HEK293T (cell line): ENCODE results near the gene MRPL51.

Experiments
- CTCF ChIA-PET: fragments of 350-600 bp; formaldehyde crosslinking; extraction: SDS; loops from one replicate; lab custom pipeline; 2021; ENCODE audit warnings: antibody characterized with exemption, inconsistent platforms; lab: Yijun Ruan, JAX
- POLR2A ChIA-PET: fragments of 350-600 bp; formaldehyde crosslinking; extraction: SDS; loops from one replicate; lab custom pipeline; 2020; ENCODE audit warnings: antibody characterized with exemption, inconsistent platforms; lab: Yijun Ruan, JAX
- DNase-seq: peaks from one replicate; pipeline ENCODE4 v3.0.0; 2012; ENCODE audit warnings: mixed read lengths; ENCODE audit errors: extremely low spot score
- ARNT ChIP-seq: fragments of 450-650 bp; IDR thresholded peaks from 2 replicates; pipeline ENCODE4 v1.6.1; 2017; ENCODE audit warnings: mild to moderate bottlenecking
- BHLHE40 ChIP-seq: fragments of 450-650 bp; IDR thresholded peaks from 2 replicates; pipeline ENCODE4 v1.6.1; 2016; ENCODE audit warnings: mild to moderate bottlenecking, moderate library complexity, borderline replicate concordance
- CTBP1 ChIP-seq: fragments of 450-650 bp; IDR thresholded peaks from 2 replicates; pipeline ENCODE4 v1.6.1; 2016; ENCODE audit warnings: borderline replicate concordance
- ELF4 ChIP-seq: fragments of 450-650 bp; IDR thresholded peaks from 2 replicates; pipeline ENCODE4 v1.6.1; 2017; ENCODE audit warnings: antibody characterized with exemption
- FOXA1 ChIP-seq: fragments of 450-650 bp; IDR thresholded peaks from 2 replicates; pipeline ENCODE4 v1.6.1; 2016; ENCODE audit warnings: mild to moderate bottlenecking
- FOXK2 ChIP-seq: fragments of 450-650 bp; IDR thresholded peaks from 2 replicates; pipeline ENCODE4 v1.6.1; 2016; ENCODE audit warnings: mild to moderate bottlenecking
- FOXM1 ChIP-seq: fragments of 450-650 bp; IDR thresholded peaks from 2 replicates; pipeline ENCODE4 v1.6.1; 2017; ENCODE audit warnings: mild to moderate bottlenecking, borderline replicate concordance
- HDGF ChIP-seq: fragments of 450-650 bp; IDR thresholded peaks from 2 replicates; pipeline ENCODE4 v1.6.1; 2017; ENCODE audit warnings: antibody characterized with exemption, borderline replicate concordance
- L3MBTL2 ChIP-seq: fragments of 450-650 bp; conservative IDR thresholded peaks from 2 replicates; pipeline ENCODE4 v1.6.1; 2016; ENCODE audit warnings: mild to moderate bottlenecking
- LEF1 ChIP-seq: fragments of 450-650 bp; IDR thresholded peaks from 2 replicates; pipeline ENCODE4 v1.6.1; 2017; ENCODE audit warnings: mild to moderate bottlenecking, borderline replicate concordance
- NFRKB ChIP-seq: fragments of 450-650 bp; IDR thresholded peaks from 2 replicates; pipeline ENCODE4 v1.6.1; 2016; ENCODE audit warnings: mild to moderate bottlenecking, moderate library complexity
- PKNOX1 ChIP-seq: fragments of 450-650 bp; IDR thresholded peaks from 2 replicates; pipeline ENCODE4 v1.6.1; 2016
- SP1 ChIP-seq: fragments of 450-650 bp; IDR thresholded peaks from 2 replicates; pipeline ENCODE4 v1.6.1; 2017
- SUZ12 ChIP-seq: fragments of 450-650 bp; IDR thresholded peaks from 2 replicates; pipeline ENCODE4 v1.6.1; 2016; ENCODE audit warnings: mild to moderate bottlenecking
- TARDBP ChIP-seq: fragments of 450-650 bp; IDR thresholded peaks from 2 replicates; pipeline ENCODE4 v1.6.1; 2016
- ZNF384 ChIP-seq: fragments of 450-650 bp; IDR thresholded peaks from 2 replicates; pipeline ENCODE4 v1.6.1; 2016

The MRPL51 gene

GRCh38 chr12:6524648-6525047 is 31.6 kb upstream of the MRPL51 start:
- ChIA-PET POLR2A (interaction anchor here (1.1 to 1.5 kb wide), 2 partner anchors 10 to 11 kb away, joined by 3 to 6 read pairs; partner anchors contain the start of gene GAPDH), CTCF (no interaction called here)
- TF ChIP-seq SP1: no peak
- TF ChIP-seq HDGF: no peak
- no peak for TF ChIP-seq SUZ12
- TF ChIP-seq LEF1: no peak
- no peak for TF ChIP-seq FOXK2
- TF ChIP-seq L3MBTL2: no peak
- TF ChIP-seq BHLHE40: no peak
- no peak for TF ChIP-seq ARNT
- TF ChIP-seq FOXA1: no peak
- no peak for TF ChIP-seq CTBP1
- DNase-seq: no peak

- ChIA-PET CTCF (no interaction called here), POLR2A (interaction anchor here (0.9 to 1.5 kb wide), 3 partner anchors 9 to 12 kb away, joined by 3 to 6 read pairs (median 5); partner anchors contain the start of gene GAPDH)
- no peak for TF ChIP-seq ARNT
- no peak for TF ChIP-seq CTBP1
- TF ChIP-seq TARDBP: no peak
- no peak for TF ChIP-seq PKNOX1
- no peak for TF ChIP-seq LEF1
- no peak for TF ChIP-seq BHLHE40
- TF ChIP-seq FOXM1: no peak
- no peak for TF ChIP-seq HDGF
- TF ChIP-seq ELF4: no peak
- no peak for TF ChIP-seq SP1
- no peak for TF ChIP-seq FOXK2
- no peak for TF ChIP-seq NFRKB
- no peak for TF ChIP-seq ZNF384
- TF ChIP-seq FOXA1: no peak
- no peak for TF ChIP-seq SUZ12
- TF ChIP-seq L3MBTL2: no peak
- DNase-seq: no peak
Measured at GRCh38 chr12:6523708-6524107, 30.6 kb upstream of the MRPL51 start.

- TF ChIP-seq PKNOX1 (no peak), ZNF384 (no peak), SP1 (no peak), TARDBP (no peak), CTBP1 (no peak), FOXK2 (no peak), LEF1 (no peak), ARNT (no peak), ELF4 (no peak), L3MBTL2 (no peak), FOXA1 (no peak), NFRKB (no peak), BHLHE40 (no peak)
- no peak for DNase-seq
- ChIA-PET POLR2A (no interaction called here), CTCF (interaction anchor here (0.7 kb wide), 1 partner anchor 22 kb away, joined by 3 read pairs; no protein-coding TSS in a partner anchor)
Measured at GRCh38 chr12:6522193-6522592, 29.1 kb upstream of the MRPL51 start.

GRCh38 chr12:6520186-6520585 is 27.1 kb upstream of the MRPL51 start:
- no peak for DNase-seq
- CTCF ChIA-PET: interaction anchor here (0.6 to 0.7 kb wide), 2 partner anchors 17 to 242 kb away, joined by 3 read pairs; no protein-coding TSS in a partner anchor
- TF ChIP-seq BHLHE40 (no peak), NFRKB (no peak), FOXM1 (no peak), HDGF (no peak), SUZ12 (no peak), ZNF384 (no peak), TARDBP (no peak), FOXK2 (no peak), PKNOX1 (no peak), L3MBTL2 (no peak), CTBP1 (no peak), SP1 (no peak), FOXA1 (no peak), ELF4 (no peak), LEF1 (no peak), ARNT (no peak)
- POLR2A ChIA-PET: interaction anchor here (1.1 to 1.3 kb wide), 2 partner anchors 12 to 14 kb away, joined by 5 to 6 read pairs; partner anchors contain the start of gene GAPDH

- TF ChIP-seq L3MBTL2 (no peak), TARDBP (no peak), ZNF384 (no peak), SUZ12 (no peak), ELF4 (no peak)
- CTCF ChIA-PET: interaction anchor here (0.9 kb wide), 1 partner anchor 30 kb away, joined by 4 read pairs; no protein-coding TSS in a partner anchor
Measured at GRCh38 chr12:6508087-6508486, 15.0 kb upstream of the MRPL51 start.

More at GRCh38 chr12:6508087-6508486, 15.0 kb upstream of the MRPL51 start:
- POLR2A ChIA-PET: interaction anchor here (1.0 kb wide), 2 partner anchors 15 to 26 kb away, joined by 4 to 7 read pairs; partner anchors contain the start of genes GAPDH and MRPL51
- no peak for DNase-seq
